K562 (cell line): Measurements from ENCODE around the gene CNRIP1. TPM values are rescaled to one million over a fixed set of nuclear protein-coding genes. Genes with fewer than 3 reads are reported as not detected.
A peak's percentile ranks its signal among the peaks of the same experiment; 100 is the strongest.

Source experiments
- ADNP ChIP-seq: fragments of 200-800 bp; sonication (Bioruptor generic); IDR thresholded peaks from 2 replicates; pipeline ENCODE4 v1.6.1; 2016; ENCODE audit warnings: missing genetic modification characterization, missing compliant biosample characterization
- CBX3 ChIP-seq, 2 experiments: IDR thresholded peaks; 1 replicate in 1 of 2; 2 replicates in 1 of 2; pipeline ENCODE4 v1.6.1; 2012; ENCODE audit warnings: inconsistent platforms in 2 of 2, low read length in 2 of 2, borderline replicate concordance in 1 of 2, control low read depth in 1 of 2
- GATA2 ChIP-seq: sonication (generic); formaldehyde crosslinking; IDR thresholded peaks from 2 replicates; pipeline ENCODE4 v1.4.0; 2020; ENCODE audit warnings: mild to moderate bottlenecking, missing genetic modification reagents
- MAZ ChIP-seq, 2 experiments: fragments of 450-650 bp in 1 of 2; sonication (generic) in 1 of 2; formaldehyde crosslinking; IDR thresholded peaks in 1 of 2; conservative IDR thresholded peaks in 1 of 2; 2 replicates each; pipeline versions ENCODE4 v1.4.0 to v1.5.0; 2020; ENCODE audit warnings: mild to moderate bottlenecking in 1 of 2, missing genetic modification reagents in 1 of 2
- MBD1 ChIP-seq: fragments of 250-450 bp; sonication (Bioruptor Pico); IDR thresholded peaks from 2 replicates; pipeline ENCODE4 v1.8.0; 2022; ENCODE audit warnings: inconsistent platforms
- NONO ChIP-seq, 2 experiments: fragments of 200-400 bp in 1 of 2; fragments of 450-650 bp in 1 of 2; formaldehyde crosslinking in 1 of 2; IDR thresholded peaks; 2 replicates each; pipeline ENCODE4 v1.6.1; 2017; ENCODE audit warnings: low read depth in 2 of 2, mild to moderate bottlenecking in 2 of 2, moderate library complexity in 2 of 2, low read length in 1 of 2
- NR2C1 ChIP-seq, 2 experiments: fragments of 450-650 bp; IDR thresholded peaks; 2 replicates each; pipeline ENCODE4 v1.6.1; 2017; ENCODE audit warnings: mild to moderate bottlenecking in 2 of 2, antibody characterized with exemption in 1 of 2, inconsistent platforms in 1 of 2, missing compliant biosample characterization in 1 of 2, missing genetic modification characterization in 1 of 2
- RB1 ChIP-seq: fragments of 450-650 bp; IDR thresholded peaks from 2 replicates; pipeline ENCODE4 v1.6.1; 2017; ENCODE audit warnings: low read depth, mild to moderate bottlenecking
- REST ChIP-seq, 2 experiments: fragments of 450-650 bp; formaldehyde crosslinking in 1 of 2; IDR thresholded peaks; 2 replicates each; pipeline versions ENCODE4 v1.4.0 to v1.6.1; 2014 to 2020; ENCODE audit warnings: mild to moderate bottlenecking in 2 of 2, borderline replicate concordance in 1 of 2, low read depth in 1 of 2
- RNF2 ChIP-seq: sonication (generic); IDR thresholded peaks from 2 replicates; pipeline ENCODE4 v1.6.1; 2016
- SMC3 ChIP-seq: conservative IDR thresholded peaks from 2 replicates; pipeline ENCODE4 v1.6.1; 2011; ENCODE audit warnings: low read depth, low read length, improper control_type of control experiment; ENCODE audit not compliant: insufficient read depth
- SUPT5H ChIP-seq: fragments of 450-650 bp; IDR thresholded peaks from 2 replicates; pipeline ENCODE4 v1.6.1; 2016
- TRIM24 ChIP-seq, 2 experiments: fragments of 450-650 bp; IDR thresholded peaks; 2 replicates each; pipeline ENCODE4 v1.6.1; 2016
- USF1 ChIP-seq: sonication (generic); formaldehyde crosslinking; IDR thresholded peaks from 2 replicates; pipeline ENCODE4 v1.9.0; 2022; ENCODE audit warnings: mild to moderate bottlenecking, missing genetic modification reagents
- ZNF24 ChIP-seq: fragments of 450-650 bp; IDR thresholded peaks from 2 replicates; pipeline ENCODE4 v1.6.1; 2016
- polyA plus RNA-seq, 8 experiments: library from polyadenylated mRNA; depleted of rRNA in 4 of 8; stranded (reverse) in 5 of 8; unstranded in 3 of 8; fragments of >200 nt; fragmentation: Nextera tagmentation in 2 of 8; fragmentation: Illumina TruSeq in 1 of 8; extraction: Ambion mirVana in 2 of 8; extraction: Trizol in 1 of 8; gene quantifications; 2 replicates each; pipeline versions ENCODE4 v1.2.1 to v1.2.3, GENCODE V29; 2011 to 2014; ENCODE audit warnings: inconsistent platforms in 1 of 8, missing spikeins in 1 of 8
- total RNA-seq, 7 experiments: library from RNA; depleted of rRNA in 6 of 7; stranded (reverse); fragments of >200 nt in 6 of 7; fragmentation: Illumina TruSeq in 2 of 7; extraction: Trizol in 2 of 7; gene quantifications; 2 replicates each; pipeline versions ENCODE4 v1.2.1 to v1.2.3, GENCODE V29; 2011 to 2021; ENCODE audit warnings: low replicate concordance in 1 of 7
- TF ChIP-seq, protein P1 (sequence below): fragments of 450-650 bp; formaldehyde crosslinking; IDR thresholded peaks from 2 replicates; pipeline ENCODE4 v1.4.0; 2020; ENCODE audit warnings: mild to moderate bottlenecking, moderate library complexity

CNRIP1 gene
- total and polyA plus RNA-seq, 9 of the 15 experiments (the other 6 are each of a cell fraction or from before 2014, with no cell fraction given), result 0.59 to 2.1 (median 1.5) TPM

GRCh38 chr2:68362069-68362468 is 42.3 kb upstream of the CNRIP1 start (continued):
- TF ChIP-seq REST (IDR thresholded peaks at IDR 0.05; ENCODE audit: borderline replicate concordance) (peak; percentile 95), REST (CRISPR knock-in tag; IDR thresholded peaks at IDR 0.05; ENCODE audit: low read depth) (no peak), NR2C1 (IDR thresholded peaks at IDR 0.05) (no peak; the same call in 1 of the 2 replicates), NR2C1 (tag; IDR thresholded peaks at IDR 0.05) (peak; percentile 37; the same call in 1 of the 2 replicates), ADNP (peak; percentile 21; the same call in 1 of the 2 replicates), ZNF24 (peak; percentile 88), SMC3 (peak; percentile 86), RNF2 (peak; percentile 67; the same call in 1 of the 2 replicates), USF1 (peak; percentile 83), MBD1 (CRISPR knock-in tag) (peak; percentile 84; the same call in 1 of the 2 replicates), CBX3 (IDR thresholded peaks at IDR 0.05; ENCODE audit: borderline replicate concordance in 1 of 2, low read length in 2 of 2) (peak in 1 of 2 experiments; percentile 94; a peak in 2 of 3 replicates), SUPT5H (no peak), TRIM24 (IDR thresholded peaks at IDR 0.05) (peak; percentile 50 to 65; a peak in 1 of 4 replicates), GATA2 (CRISPR knock-in tag) (no peak), RB1 (peak; percentile 70; the same call in 1 of the 2 replicates), NONO (IDR thresholded peaks at IDR 0.05; ENCODE audit: low read depth in 2 of 2, low read length in 1 of 2) (peak in 1 of 2 experiments; percentile 47; a peak in 1 of 4 replicates), MAZ (CRISPR knock-in tag; conservative IDR thresholded peaks at IDR 0.05 in 1 of 2, IDR thresholded peaks at IDR 0.05 in 1 of 2) (peak; percentile 49 to 90; a peak in 3 of 4 replicates)
- TF ChIP-seq, protein P1, sequence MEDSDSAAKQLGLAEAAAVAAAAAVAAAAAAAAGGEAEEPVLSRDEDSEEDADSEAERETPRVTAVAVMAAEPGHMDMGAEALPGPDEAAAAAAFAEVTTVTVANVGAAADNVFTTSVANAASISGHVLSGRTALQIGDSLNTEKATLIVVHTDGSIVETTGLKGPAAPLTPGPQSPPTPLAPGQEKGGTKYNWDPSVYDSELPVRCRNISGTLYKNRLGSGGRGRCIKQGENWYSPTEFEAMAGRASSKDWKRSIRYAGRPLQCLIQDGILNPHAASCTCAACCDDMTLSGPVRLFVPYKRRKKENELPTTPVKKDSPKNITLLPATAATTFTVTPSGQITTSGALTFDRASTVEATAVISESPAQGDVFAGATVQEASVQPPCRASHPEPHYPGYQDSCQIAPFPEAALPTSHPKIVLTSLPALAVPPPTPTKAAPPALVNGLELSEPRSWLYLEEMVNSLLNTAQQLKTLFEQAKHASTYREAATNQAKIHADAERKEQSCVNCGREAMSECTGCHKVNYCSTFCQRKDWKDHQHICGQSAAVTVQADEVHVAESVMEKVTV (CRISPR knock-in tag), result peak; percentile 97
